Upper lobe of right lung (tissue), 1 donor: Measurements from ENCODE around the gene MMP17. TPM values are rescaled to one million over a fixed set of nuclear protein-coding genes. Genes with fewer than 3 reads are reported as not detected.

Source experiments
- ATAC-seq: fragments of 200-7000 bp; cut with Tn5 transposase; one replicate; pipeline ENCODE4 v1.9.1; 2020; ENCODE audit warnings: mild to moderate bottlenecking, moderate library complexity
- DNase-seq: peaks from one replicate; pipeline ENCODE4 v3.0.0-alpha.2; 2020
- H3K27ac ChIP-seq: fragments of 200-600 bp; one replicate; pipeline ENCODE4 v1.8.0; 2022
- H3K27me3 ChIP-seq: fragments of 200-600 bp; one replicate; pipeline ENCODE4 v1.8.0; 2022; ENCODE audit warnings: mild to moderate bottlenecking
- H3K36me3 ChIP-seq: fragments of 200-600 bp; one replicate; pipeline ENCODE4 v1.8.0; 2022
- H3K4me1 ChIP-seq: fragments of 200-600 bp; one replicate; pipeline ENCODE4 v1.8.0; 2022
- H3K4me3 ChIP-seq: fragments of 200-600 bp; one replicate; pipeline ENCODE4 v1.8.0; 2022; ENCODE audit warnings: mild to moderate bottlenecking
- H3K9me3 ChIP-seq: fragments of 200-600 bp; one replicate; pipeline ENCODE4 v1.8.0; 2022
- CTCF ChIP-seq: fragments of 200-600 bp; IDR thresholded peaks from one replicate; pipeline ENCODE4 v1.8.0; 2022; ENCODE audit warnings: antibody characterized with exemption
- intact Hi-C: fragments of 100-400 bp; cut with DNase I; formaldehyde crosslinking; loops from one replicate; pipeline ENCODE4 v1.11.0; 2022
- total RNA-seq: library from RNA; stranded (reverse); fragmentation: NEBNext Ultra II Directional; extraction: Animal tissue kit (Norgen Biotek cat#: 25700); gene quantifications from one replicate; pipeline ENCODE4 v1.2.1, GENCODE V29; 2021
- donor health status: DM: no; HTN: yes; CAD: no; lungs with severe emphysema.

MMP17 gene
- total RNA-seq, 1 donor from 2014 or later: 4.1 TPM

- Histone ChIP-seq H3K4me3 (no peak overlapping the region), H3K27ac (no peak overlapping the region), H3K36me3 (peaks cover 86% of the 10 kb centered on the region), H3K27me3 (no peaks in the 10 kb centered on the region), H3K9me3 (no peaks in the 10 kb centered on the region), H3K4me1 (no peaks in the 10 kb centered on the region)
- TF ChIP-seq CTCF: no peak
- no peak for ATAC-seq
- no peak for DNase-seq
- intact Hi-C loops: no loop called here
Observed at GRCh38 chr12:131785763-131786330, 42.3 kb upstream of the MMP17 start.

GRCh38 chr12:131786331-131786730, 41.9 kb upstream of the MMP17 start:
- no peak for DNase-seq
- no peak overlapping the region for H3K4me3 ChIP-seq
- ATAC-seq: peak; percentile 53
- no peaks in the 10 kb centered on the region for H3K9me3 ChIP-seq
- H3K27me3 ChIP-seq: no peaks in the 10 kb centered on the region
- no peak overlapping the region for H3K27ac ChIP-seq
- H3K4me1 ChIP-seq: no peaks in the 10 kb centered on the region
- no peak for TF ChIP-seq CTCF
- peaks cover 87% of the 10 kb centered on the region for H3K36me3 ChIP-seq
- intact Hi-C loops: no loop called here

- Histone ChIP-seq H3K27me3 (no peaks in the 10 kb centered on the region), H3K9me3 (no peaks in the 10 kb centered on the region), H3K36me3 (peaks cover 79% of the 10 kb centered on the region), H3K4me3 (no peak overlapping the region), H3K27ac (no peak overlapping the region), H3K4me1 (no peaks in the 10 kb centered on the region)
- intact Hi-C loops: no loop called here
- TF ChIP-seq CTCF: no peak
- DNase-seq (no peak), ATAC-seq (peak; percentile 33)
Observed at GRCh38 chr12:131787143-131787660, 41.0 kb upstream of the MMP17 start.

- Histone ChIP-seq H3K9me3 (no peaks in the 10 kb centered on the region), H3K4me1 (no peaks in the 10 kb centered on the region), H3K4me3 (no peak overlapping the region), H3K27me3 (no peaks in the 10 kb centered on the region), H3K36me3 (peaks cover 71% of the 10 kb centered on the region), H3K27ac (no peak overlapping the region)
- ATAC-seq (no peak), DNase-seq (no peak)
- no peak for TF ChIP-seq CTCF
- intact Hi-C loops: no loop called here
Observed at GRCh38 chr12:131788070-131788469, 40.1 kb upstream of the MMP17 start.

- no peak overlapping the region for H3K27ac ChIP-seq
- H3K27me3 ChIP-seq: no peaks in the 10 kb centered on the region
- H3K4me3 ChIP-seq: no peak overlapping the region
- ATAC-seq: no peak
- H3K4me1 ChIP-seq: no peaks in the 10 kb centered on the region
- no peak for TF ChIP-seq CTCF
- intact Hi-C loops: no loop called here
- peaks cover 76% of the 10 kb centered on the region for H3K36me3 ChIP-seq
- no peaks in the 10 kb centered on the region for H3K9me3 ChIP-seq
- DNase-seq: no peak
Observed at GRCh38 chr12:131789638-131790037, 38.6 kb upstream of the MMP17 start.
